Measurements from ENCODE around the gene MRPL37.
A peak's percentile ranks its signal among the peaks of the same experiment; 100 is the strongest.

MRPL37 gene

DNA sequence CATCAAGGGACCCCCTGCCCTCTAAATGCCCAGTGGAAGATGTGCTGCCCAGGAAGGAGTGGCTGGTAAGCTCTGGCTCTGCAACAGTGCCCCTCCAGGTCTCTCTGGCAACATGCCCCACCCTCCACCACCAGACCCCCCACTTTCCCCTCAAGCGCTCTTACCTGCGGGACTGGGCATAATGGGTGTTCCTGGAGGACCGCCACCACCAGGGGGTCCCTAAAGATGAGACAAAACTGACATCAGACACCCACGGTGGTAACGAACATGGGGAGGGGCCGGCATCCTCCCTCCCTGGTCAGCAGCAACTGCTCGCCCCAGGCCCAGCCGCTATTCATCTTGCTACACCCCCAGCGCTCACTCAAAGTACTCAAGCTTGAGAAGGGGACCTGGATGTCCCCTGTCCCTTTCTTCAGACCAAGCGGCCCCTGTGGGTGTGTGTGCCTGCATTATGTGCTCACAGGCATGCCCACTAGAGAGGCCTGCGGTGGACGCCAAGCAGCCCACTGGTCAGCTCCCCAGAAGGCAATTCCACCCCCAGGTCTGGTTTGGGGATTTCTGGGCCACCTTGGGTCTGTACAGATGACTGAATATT is 40.9 kb downstream of the MRPL37 start:
- no peak for DNase-seq (ENCODE audit: low read depth)

DNA sequence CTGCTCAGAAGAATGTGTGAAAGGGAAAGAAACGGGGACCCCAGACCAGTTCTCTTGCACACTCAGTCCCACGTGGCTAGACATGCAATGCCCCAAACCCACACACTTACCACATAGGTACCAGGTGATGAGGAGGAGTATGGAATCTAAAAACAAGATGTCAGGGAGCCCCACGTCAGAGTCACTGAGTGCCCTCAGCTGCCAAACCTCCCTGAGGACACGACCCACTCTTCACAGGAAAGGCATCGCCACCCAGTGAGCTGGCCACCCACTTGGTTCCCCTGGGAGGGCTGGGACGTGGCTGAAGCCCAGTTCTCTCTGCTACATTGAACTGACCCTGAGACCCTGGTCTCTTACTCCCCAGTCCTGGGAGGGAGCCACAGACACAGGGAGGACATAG is 41.4 kb downstream of the MRPL37 start:
- no peak for DNase-seq (ENCODE audit: low read depth)

DNA sequence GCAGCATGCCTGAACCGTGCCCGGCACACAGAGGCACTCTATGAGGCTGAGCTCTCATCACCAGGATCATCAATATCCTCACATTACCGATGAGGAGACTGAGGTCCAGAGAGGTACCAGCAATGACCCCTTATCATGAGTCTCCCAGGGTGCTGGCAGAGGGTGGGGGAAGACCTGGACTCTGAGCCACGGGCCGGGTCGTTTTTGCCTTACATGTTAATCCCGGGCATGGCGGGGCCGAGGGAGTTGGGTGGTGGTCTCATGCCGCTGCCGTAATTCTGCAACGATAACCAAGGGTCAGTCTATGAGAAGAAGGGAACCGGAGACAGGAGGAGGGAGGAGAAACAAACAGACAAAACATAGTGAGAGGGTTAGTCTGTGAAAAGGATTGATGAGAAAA is 43.1 kb downstream of the MRPL37 start:
- DNase-seq (ENCODE audit: low read depth): no peak

DNA sequence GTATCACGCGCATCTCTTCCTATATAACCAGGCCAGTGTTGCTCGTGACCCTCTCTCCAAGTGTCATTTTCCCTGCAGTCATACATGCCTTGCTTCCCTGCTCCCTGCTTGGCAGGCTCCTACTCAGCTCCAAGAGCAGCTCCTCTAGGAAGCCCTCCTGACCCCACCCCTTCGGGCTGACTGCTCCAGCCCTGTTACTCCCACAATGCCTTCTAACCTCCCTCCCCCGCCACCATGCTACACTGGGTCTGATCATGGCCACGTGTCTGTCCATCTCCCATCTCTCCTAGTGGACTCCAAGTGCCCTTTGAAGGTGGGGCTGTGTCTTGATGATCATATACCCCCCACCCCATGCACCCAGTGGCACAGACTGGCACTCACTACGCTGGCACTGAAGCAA is 44.7 kb downstream of the MRPL37 start:
- no peak for DNase-seq (ENCODE audit: low read depth)

DNA sequence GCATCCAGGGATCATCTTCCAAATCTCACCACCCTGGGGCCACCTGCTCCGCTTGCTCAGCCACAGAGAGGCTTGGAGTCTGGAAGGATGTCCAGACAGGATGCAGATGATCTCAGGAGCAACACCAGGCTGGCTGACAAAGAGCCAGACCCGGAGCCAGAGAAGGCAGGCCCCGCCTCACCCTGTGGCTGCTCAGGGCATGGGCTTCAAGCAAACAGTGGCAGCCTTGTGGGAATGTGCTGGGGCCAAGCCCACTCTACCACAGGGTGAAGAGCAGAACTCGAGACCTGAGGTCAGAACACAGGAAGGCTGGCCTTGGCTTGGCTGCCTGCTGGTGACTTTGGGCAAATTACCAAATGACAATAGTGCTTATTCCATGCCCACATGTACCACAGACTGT is 45.5 kb downstream of the MRPL37 start:
- DNase-seq (ENCODE audit: low read depth): no peak

DNA sequence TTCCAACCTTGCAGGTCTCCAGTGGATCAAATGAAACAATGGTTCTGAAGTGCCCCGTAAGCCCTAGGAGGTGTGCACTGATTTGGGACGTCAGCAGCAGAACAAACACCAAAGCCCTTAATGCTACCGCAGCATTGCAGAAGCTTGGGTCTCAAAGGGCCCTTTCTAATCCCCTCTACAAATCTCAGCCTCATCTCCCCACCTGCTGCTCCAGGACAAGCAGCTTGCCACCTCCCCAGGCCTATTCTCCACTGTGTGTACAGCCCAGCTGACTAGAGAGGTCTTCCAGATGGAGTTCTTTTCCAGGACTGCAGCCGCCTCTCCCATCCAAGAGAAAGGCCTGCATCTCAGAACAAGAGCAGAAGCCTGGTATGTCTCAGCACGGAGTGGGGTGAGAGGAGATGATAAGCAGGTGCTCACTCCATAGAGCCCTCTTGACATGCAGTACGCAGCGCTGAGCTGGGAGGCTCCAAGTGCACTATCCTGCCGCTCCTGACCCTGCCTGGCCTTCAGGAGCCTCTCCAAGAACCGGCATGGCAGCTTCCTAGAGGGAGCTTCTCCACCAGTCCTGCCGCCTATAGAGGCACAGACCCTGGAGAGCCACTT is 46.3 kb downstream of the MRPL37 start:
- no peak for DNase-seq (ENCODE audit: low read depth)

DNA sequence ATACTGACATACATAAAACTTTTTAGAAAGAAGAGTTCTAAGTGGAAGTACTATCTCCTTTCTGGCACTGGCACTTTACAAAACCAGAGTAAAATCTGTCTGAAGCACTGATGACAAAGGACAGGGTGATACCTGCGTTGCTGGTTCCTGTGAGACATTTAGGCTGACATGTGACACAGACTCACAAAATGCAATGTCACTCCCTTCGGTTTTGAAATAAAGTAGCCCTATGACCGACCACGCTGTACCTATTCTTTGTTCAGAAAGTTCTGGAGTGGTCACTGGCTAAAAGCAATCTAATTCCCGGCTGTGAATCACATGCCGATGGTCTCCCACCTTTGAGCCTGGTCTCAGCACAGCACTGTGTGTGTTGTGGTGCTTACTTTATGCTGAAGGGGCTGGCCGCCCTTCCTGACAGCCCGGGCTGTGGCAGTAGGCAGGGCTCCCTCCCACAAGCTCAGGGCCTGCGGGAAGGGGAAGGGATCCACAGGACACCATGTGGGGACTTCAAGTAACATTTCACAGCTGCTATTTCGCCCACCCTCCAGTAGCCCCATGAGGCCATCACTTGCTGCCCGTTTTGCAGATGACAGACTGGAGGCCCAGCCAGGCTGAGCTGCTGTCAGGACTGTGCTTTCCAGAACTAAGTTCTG is 48.0 kb downstream of the MRPL37 start:
- DNase-seq (ENCODE audit: low read depth): no peak

DNA sequence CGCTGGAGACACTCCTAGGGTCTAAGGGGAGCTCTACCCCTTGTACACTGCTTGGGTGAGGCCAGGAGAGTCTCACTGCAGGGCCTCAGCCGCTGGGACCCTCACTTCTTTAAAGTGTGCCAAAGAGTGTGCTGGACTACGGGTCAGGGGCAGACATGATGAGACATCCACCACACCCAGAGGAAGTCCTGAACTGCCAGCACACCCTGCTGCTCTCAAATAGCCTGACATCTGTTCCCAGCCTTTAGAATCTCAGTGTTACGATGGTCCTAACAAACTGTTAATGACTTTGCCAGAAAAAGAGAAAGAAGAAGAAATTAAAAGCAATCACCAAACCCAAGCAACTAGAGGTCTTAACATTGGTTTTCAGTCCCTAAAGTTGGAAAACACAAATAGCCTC is 49.0 kb downstream of the MRPL37 start:
- DNase-seq (ENCODE audit: low read depth): no peak

DNA sequence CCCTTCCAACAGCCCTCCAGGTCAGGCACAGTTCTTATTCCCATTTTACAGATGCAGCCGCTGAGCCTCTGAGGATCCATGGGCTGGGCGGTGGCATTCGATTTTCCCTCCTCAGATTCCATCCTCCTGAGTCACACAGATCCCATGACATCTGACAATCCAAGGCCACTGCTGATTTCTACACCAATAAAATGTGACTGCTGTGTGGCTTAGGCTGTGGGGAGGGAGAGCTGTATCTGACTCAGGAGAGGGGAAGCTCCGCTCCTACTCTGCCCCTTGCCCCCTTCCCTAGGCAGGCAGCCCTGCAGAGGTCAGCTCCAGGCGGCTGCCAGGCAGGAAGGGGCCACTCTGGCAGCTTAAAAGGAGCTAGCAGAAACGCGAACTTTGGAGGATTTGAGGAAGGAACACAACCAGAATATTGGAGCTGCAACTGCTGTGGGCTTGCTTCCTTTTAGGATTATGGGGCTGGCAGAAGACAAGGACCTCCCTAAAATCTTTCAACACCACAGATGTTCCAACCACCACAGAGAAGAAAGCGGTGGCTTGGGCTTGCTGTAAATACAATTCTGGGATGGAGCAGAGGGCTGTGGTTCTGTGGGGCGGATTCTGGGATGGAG is 50.0 kb downstream of the MRPL37 start:
- no peak for DNase-seq (ENCODE audit: low read depth)

DNA sequence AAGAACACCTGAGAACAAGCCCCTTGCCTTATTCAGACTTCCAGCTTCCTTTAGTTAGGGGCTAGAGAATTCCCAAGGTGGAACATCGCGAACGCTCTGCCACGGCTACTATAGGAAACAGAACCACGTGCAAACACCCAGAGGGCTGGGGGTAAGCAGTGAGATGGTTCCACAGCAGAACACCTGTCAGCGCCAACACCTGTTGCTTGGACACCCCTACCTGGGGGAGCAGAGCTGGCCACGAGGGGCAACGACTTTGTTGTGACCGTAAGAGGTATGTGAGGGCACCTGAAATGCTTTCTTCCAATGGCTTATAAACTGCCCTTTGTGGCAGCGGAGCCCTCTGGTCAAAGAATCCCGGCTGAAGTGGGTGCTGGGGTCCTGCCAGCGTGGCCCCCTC is 50.7 kb downstream of the MRPL37 start:
- no peak for DNase-seq (ENCODE audit: low read depth)

DNA sequence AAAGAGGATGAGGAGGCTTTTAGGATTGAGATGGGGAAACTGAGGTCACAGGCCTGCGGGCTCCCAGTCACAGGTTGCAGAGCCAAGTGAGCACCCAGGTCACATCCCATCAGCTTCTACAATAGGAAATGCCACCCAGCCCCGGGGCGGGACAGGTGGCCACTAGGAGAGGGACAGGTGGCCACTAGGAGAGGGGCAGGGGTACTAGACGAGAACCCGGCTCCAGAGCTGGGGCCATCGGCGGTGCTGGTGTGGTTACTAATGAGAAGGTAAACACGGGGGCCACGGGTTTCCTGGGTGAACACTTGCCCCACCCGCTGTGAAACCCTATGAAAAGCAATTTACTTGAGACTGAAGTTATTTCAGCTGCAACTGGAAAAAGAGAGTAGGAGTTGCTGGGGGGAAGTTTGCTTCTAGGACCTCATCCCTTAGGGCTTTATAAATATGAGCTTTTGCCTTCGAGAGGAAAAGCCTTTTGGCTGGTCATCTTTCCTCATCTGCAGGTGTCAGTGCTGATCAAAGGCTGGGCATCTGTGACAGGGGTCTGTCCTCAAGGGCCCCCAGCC is 52.5 kb downstream of the MRPL37 start:
- no peak for DNase-seq (ENCODE audit: low read depth)

DNA sequence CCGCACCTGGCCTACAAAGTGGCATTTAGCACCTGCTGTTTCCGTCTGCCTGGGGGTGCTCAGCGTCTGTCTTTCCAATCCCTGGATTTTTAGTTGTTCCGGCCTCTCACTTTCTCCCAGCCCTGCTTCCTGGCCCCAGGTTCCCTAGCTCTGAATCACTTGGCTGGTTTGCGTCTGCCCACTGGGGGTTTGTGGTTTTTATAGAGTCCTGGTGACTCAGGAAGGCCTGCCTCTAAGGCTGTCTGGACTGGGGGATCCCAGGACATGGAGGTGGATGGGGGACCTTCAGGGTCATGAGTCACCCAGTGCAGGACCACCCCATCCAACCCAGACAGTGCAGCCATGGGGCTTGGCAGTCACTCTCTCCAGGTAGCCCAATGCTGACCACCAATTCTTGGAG is 53.5 kb downstream of the MRPL37 start:
- DNase-seq (ENCODE audit: low read depth): peak; percentile 87

DNA sequence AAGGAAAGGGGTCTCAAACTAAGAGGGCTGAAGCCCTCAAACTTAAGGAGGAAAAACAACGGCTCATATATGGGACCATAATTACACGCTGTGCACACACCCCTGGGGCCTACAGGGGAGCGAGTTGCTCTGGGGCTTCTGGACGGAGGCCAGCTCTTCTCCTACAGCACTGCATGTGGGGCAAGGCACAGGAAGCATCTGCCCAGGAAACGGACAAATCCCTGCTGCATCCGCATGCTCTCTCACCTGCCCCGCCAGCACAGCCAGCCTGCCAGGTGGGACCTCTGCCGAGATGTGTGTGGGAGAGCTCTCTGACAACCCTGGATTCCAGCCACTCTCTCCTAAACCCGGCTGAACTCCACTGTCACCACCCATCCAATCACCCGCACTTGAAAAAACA is 54.1 kb downstream of the MRPL37 start:
- no peak for DNase-seq (ENCODE audit: low read depth)

DNA sequence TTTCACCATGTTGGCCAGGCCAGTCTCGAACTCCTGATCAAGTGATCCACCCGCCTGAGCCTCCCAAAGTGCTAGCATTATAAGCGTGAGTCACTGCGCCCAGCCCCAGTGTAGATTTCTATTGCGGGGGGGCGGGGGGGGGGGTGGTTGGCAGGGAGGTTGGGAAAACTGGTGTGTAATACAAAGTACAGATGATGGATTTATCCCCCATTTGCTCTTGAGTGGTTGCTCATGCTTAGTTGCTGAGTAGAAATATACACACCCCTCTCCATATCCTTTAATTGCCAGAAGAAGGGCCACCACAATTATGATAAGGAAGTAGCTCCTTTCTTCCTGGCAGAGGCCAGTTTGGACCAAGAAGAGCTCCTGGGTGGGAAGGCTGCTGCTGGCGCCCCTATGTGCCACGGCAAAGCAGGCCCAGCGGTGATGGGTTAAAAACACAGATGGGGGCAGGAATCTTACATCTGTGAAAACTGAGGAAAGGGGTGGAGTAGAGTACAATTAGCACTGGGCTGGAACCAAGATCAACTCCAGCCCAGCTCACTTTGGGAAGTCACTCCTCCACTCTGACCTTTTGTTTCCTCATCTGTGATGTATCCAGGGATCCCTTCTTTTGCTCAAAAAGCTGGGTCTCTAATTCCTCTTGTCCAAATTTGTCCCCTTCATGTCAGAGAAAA is 55.2 kb downstream of the MRPL37 start:
- no peak for DNase-seq (ENCODE audit: low read depth)

DNA sequence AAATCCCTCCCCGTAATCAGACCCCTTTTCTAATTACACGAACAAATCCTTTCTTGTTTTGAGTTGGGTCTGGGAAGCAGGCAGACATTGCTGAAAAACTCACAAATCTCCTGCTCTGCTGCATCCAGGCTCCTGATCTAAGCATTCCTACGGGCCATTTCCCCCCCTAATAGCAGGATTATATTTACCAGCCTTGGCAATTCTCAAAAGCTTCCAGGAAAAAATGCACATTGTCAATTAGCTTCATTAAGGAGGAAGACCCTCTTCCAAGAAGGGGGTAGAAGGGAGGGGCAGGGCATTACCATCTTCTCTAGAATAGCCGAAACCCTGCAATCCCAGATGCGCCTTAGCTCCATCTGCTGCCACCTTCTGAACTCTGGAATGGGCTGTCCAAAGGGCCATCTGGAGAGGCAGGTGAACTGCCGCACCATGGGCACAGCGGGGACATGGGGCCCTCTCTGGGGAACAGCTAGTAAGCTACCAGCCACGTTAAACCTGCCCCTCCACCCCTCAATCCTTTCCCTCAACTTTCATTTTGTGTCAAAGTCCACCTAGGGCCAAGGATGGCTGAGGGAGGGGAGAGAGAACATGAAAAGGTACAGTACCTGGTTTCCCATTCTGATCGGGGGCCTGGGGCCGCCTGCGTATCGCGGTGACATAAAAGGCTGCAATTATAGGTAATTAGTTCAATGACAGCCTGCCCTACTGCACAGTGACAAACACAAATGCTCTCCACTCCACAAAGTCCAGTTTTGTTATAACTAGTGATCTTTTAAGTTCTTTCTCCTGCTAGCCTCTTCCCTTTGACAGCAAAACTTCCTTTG is 56.8 kb downstream of the MRPL37 start:
- no peak for DNase-seq (ENCODE audit: low read depth)

DNA sequence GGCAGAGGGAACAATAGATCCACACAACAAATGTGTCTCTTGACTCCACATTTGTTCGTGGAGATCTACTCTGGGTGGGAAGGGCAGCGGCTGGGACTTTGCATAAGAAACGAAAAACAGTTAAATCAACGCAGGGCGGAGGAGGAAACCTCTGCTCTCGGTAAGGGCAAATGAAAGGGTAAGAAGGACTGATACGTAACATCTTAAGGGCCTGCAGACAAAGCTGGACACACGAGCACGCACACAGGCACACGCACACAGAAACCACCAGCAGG is 57.3 kb downstream of the MRPL37 start:
- DNase-seq (ENCODE audit: low read depth): no peak

DNA sequence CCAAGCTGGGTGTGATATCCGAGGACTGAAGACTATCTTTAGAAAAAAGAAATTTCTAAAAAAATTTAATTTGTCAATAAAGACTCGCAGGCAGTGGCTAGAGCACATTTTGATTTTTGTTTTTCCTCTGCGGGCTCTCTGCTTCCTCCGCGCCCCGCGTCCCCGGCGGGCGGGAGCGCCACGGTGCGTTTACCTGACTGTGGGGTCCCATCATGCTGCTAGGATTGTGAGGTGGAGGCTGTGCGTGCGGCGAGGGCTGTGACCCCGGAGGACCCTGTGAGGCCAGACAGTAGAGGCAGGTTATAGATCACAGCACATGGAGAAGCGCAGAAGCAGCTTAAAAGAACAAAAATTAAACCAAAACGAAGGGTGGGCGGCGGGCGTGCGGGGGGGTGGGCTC is 57.9 kb downstream of the MRPL37 start:
- DNase-seq (ENCODE audit: low read depth): no peak

DNA sequence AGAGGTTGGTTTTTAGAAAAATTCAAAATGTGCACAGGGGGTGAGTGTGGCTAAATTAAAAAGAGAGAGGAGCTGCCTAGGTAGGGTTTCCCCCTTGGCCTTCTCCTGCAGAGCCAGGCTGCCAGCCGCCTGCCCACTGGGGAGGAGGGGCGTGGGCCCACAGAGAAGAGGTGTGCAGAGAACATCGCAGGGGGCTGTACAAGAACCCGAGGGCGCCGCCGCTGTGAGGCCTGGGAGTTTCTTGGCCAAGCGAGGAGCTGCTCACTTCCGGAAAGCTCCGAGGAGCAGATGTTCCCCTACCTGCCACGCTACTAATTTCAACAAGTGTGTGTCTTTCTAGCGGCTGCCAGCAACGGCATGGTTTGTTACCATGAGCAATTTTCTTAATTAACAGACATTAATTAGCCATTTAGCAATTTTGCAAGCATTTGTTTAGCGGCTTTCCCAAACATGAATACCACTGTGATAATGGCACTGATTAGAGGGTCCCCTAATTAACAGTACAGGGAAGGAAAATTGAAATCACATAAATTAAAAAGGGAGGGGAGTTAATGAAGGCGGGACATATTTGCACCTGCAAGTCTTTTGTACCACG is 59.7 kb downstream of the MRPL37 start:
- no peak for DNase-seq (ENCODE audit: low read depth)

DNA sequence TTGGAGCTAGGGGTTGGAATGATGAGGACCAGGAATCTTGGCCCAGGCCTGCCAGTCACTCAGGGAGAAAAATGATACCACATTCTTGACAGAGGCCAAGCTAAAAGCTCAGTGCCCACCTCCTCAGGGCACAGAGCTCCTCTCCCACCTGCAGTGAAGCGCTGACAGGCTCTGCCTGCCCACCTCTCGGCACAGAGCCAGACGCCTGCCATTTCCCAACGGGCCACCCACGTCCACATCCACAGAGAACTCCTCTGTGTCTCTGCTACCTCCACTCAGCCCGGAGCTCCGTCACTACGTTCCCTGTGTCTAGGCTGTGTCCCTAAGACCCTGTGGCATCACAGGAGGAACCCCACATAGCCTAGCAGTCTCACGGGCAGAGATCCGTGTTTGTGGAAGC is 60.8 kb downstream of the MRPL37 start:
- DNase-seq (ENCODE audit: low read depth): no peak

DNA sequence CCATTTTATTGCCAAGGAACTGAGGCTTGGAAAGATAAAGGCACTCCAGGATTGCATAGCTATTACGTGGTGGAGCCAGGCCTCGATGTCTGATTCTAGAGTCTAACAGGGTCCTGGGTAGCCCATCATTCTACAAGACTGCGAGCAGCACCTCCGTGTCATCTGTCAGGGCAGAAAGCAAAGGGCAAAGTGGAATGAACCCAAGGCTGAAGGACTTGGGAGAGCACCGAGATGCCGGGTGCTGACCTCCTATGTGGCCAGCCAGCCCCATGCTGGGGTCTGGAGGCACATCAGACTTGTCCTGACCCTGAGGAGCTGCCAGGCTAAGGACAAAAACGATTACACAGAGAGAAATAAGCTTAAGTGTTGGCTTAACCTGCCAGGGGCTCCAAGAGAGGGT is 62.3 kb downstream of the MRPL37 start:
- DNase-seq (ENCODE audit: low read depth): no peak

DNA sequence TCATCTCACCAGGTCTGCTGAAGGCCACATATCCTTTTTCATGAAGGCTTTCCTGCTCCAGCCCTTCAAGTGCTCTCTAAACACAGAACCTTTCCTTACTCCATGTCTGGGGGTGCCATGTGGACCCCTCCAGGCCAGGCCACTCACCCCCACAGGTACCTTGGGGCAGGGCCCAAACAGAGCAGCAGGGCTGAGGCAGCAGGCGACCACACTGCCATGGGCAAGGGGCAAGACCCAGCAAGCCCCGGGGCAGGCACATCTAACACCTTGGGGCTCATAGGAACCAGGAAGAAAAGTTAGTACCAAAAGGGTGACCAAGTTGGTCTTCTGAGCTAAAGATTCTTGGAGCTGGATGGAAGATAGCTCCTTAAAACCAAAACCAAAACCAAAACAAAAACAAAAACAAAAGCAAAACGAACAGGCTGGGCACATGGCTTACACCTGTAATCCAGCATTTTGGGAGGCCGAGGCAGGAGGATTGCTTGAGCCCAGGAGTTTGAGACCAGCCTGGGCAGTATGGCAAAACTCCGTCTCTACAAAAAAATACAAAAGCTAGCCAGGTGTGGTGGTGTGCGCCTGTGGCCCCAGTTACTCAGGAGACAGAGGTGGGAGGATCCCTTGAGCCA is 63.7 kb downstream of the MRPL37 start:
- DNase-seq (ENCODE audit: low read depth): no peak
